ENCODE measurements around the gene TOP2B. TPM values are rescaled to one million over a fixed set of nuclear protein-coding genes. Genes with fewer than 3 reads are reported as not detected.

Gene TOP2B
- polyA plus RNA-seq, 2 of the 4 experiments (the other 2 are of a cell fraction): 65.8 to 95.7 TPM

DNA sequence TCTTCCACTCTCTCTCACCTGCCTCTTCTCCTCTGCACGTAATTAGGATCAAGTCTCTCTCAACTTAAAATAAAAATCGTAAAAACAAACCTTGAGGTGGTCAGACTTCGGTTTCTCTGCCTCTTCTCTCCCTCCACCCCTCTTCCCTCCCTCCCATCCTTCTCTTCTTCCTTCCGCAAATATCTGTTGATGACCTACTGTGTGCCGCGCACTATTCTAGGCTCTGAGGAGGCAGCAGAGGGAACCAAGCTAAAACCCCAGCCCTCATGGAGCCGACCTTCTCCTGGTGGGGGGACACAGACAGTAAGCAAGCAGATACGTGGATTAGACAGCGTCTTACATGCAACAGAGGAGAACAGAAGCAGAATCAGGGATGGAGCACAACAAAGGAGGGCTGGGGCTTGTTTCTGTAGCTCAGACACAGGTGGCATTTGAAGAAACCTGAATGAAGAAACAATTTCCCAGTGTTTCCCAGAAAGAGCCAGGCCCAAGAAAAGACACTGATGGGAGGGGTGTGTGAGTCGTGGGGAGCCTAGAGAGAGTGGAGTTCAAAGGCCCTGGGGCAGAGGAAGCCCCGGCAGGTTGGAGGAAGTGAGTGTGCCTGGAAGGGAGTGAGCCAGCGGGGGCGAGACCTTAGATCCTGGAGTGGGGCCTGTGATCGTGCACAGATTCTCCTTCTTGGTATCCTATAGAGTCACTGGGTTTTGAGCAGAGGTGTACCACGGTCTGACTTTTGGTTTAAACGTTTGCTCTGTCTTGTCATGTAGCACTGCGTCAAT lies 80.5 kb downstream of the TOP2B start:
- Histone ChIP-seq H3K4me1 (peaks cover 55% of the 10 kb centered on the region), H3K9me3 (no peaks in the 10 kb centered on the region), H3K27ac (peak overlapping the region; percentile 87 to 97), H3K4me3 (no peak overlapping the region), H3K4me2 (peak overlapping the region; percentile 20; the same call in 1 of the 3 replicates)
- no peak for TF ChIP-seq SREBF2 (IDR thresholded peaks at IDR 0.05)
- no peak for TF ChIP-seq HOXA7 (CRISPR knock-in tag; IDR thresholded peaks at IDR 0.05)
- TF ChIP-seq FOSB (CRISPR knock-in tag; IDR thresholded peaks at IDR 0.05): no peak
- TF ChIP-seq NPAS2 (CRISPR knock-in tag; IDR thresholded peaks at IDR 0.05; ENCODE audit: borderline replicate concordance): no peak
- TF ChIP-seq, protein P1, sequence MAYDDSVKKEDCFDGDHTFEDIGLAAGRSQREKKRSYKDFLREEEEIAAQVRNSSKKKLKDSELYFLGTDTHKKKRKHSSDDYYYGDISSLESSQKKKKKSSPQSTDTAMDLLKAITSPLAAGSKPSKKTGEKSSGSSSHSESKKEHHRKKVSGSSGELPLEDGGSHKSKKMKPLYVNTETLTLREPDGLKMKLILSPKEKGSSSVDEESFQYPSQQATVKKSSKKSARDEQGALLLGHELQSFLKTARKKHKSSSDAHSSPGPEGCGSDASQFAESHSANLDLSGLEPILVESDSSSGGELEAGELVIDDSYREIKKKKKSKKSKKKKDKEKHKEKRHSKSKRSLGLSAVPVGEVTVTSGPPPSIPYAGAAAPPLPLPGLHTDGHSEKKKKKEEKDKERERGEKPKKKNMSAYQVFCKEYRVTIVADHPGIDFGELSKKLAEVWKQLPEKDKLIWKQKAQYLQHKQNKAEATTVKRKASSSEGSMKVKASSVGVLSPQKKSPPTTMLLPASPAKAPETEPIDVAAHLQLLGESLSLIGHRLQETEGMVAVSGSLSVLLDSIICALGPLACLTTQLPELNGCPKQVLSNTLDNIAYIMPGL (CRISPR knock-in tag; IDR thresholded peaks at IDR 0.05; ENCODE audit: borderline replicate concordance): no peak
- no peak for TF ChIP-seq SMC3 (IDR thresholded peaks at IDR 0.05)
- TF ChIP-seq, protein P2, sequence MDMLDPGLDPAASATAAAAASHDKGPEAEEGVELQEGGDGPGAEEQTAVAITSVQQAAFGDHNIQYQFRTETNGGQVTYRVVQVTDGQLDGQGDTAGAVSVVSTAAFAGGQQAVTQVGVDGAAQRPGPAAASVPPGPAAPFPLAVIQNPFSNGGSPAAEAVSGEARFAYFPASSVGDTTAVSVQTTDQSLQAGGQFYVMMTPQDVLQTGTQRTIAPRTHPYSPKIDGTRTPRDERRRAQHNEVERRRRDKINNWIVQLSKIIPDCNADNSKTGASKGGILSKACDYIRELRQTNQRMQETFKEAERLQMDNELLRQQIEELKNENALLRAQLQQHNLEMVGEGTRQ (IDR thresholded peaks at IDR 0.05): no peak
- TF ChIP-seq, protein P3, sequence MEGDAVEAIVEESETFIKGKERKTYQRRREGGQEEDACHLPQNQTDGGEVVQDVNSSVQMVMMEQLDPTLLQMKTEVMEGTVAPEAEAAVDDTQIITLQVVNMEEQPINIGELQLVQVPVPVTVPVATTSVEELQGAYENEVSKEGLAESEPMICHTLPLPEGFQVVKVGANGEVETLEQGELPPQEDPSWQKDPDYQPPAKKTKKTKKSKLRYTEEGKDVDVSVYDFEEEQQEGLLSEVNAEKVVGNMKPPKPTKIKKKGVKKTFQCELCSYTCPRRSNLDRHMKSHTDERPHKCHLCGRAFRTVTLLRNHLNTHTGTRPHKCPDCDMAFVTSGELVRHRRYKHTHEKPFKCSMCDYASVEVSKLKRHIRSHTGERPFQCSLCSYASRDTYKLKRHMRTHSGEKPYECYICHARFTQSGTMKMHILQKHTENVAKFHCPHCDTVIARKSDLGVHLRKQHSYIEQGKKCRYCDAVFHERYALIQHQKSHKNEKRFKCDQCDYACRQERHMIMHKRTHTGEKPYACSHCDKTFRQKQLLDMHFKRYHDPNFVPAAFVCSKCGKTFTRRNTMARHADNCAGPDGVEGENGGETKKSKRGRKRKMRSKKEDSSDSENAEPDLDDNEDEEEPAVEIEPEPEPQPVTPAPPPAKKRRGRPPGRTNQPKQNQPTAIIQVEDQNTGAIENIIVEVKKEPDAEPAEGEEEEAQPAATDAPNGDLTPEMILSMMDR (IDR thresholded peaks at IDR 0.05): no peak
- no peak for TF ChIP-seq ZNF302 (CRISPR knock-in tag; IDR thresholded peaks at IDR 0.05)
- TF ChIP-seq, protein P4, sequence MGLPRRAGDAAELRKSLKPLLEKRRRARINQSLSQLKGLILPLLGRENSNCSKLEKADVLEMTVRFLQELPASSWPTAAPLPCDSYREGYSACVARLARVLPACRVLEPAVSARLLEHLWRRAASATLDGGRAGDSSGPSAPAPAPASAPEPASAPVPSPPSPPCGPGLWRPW (IDR thresholded peaks at IDR 0.05): no peak
- no peak for TF ChIP-seq TFCP2L1 (CRISPR knock-in tag; IDR thresholded peaks at IDR 0.05)
- TF ChIP-seq TP53 (CRISPR knock-in tag; IDR thresholded peaks at IDR 0.05): no peak
- TF ChIP-seq ESRRA (IDR thresholded peaks at IDR 0.05; ENCODE audit: borderline replicate concordance, low read length): no peak
- TF ChIP-seq, protein P5, sequence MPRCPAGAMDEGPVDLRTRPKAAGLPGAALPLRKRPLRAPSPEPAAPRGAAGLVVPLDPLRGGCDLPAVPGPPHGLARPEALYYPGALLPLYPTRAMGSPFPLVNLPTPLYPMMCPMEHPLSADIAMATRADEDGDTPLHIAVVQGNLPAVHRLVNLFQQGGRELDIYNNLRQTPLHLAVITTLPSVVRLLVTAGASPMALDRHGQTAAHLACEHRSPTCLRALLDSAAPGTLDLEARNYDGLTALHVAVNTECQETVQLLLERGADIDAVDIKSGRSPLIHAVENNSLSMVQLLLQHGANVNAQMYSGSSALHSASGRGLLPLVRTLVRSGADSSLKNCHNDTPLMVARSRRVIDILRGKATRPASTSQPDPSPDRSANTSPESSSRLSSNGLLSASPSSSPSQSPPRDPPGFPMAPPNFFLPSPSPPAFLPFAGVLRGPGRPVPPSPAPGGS (IDR thresholded peaks at IDR 0.05): no peak
- FAIRE-seq (no peak), DNase-seq (ENCODE audit: low read depth in 1 of 2, low spot score in 1 of 2) (no peak), ATAC-seq (no peak)
- CTCF ChIA-PET: interaction anchor here (6.4 kb wide), 1 partner anchor 10 kb away, joined by 45 read pairs; no protein-coding TSS in a partner anchor
- 72% methylated on average over 17 of the region's 17 CpGs for WGBS (ENCODE audit: missing lambda C conversion rate)
- POLR2A ChIA-PET: interaction anchor here (1.0 to 1.6 kb wide), 2 partner anchors 10 to 156 kb away, joined by 3 to 6 read pairs; partner anchors contain the start of gene RARB

DNA sequence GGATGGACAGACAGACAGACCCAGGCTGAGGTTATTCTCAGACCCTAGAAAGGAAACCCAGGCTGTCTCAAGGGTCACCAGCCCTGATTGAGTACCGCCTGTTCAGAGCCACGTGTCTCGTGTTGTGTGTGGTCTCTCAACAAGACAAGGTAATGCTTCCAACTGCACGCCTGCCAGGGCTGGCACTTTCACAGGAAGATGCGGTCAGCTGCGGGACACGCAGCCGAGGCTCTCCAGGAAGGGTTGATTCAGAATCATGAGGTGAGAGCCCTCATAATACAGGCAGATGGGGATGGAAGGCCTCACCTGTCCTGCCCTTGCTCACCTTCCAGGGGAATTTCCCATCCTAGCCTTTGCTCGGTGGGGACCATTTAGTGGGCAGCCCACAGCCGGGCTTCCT lies 81.4 kb downstream of the TOP2B start:
- DNase-seq (ENCODE audit: low read depth in 1 of 2, low spot score in 1 of 2) (no peak), FAIRE-seq (no peak), ATAC-seq (no peak)
- Histone ChIP-seq H3K4me3 (no peak overlapping the region), H3K4me1 (peaks cover 47% of the 10 kb centered on the region), H3K4me2 (no peak overlapping the region), H3K9me3 (no peaks in the 10 kb centered on the region), H3K27ac (peak overlapping the region; percentile 87 to 97)
- no peak for TF ChIP-seq HOXB13 (CRISPR knock-in tag; IDR thresholded peaks at IDR 0.05; ENCODE audit: low read depth)
- TF ChIP-seq JUNB (IDR thresholded peaks at IDR 0.05): no peak
- TF ChIP-seq BHLHE40 (IDR thresholded peaks at IDR 0.05; ENCODE audit: low read depth, low read length): no peak
- TF ChIP-seq PHF8 (IDR thresholded peaks at IDR 0.05; ENCODE audit: borderline replicate concordance, low read depth): no peak
- TF ChIP-seq, protein P6, sequence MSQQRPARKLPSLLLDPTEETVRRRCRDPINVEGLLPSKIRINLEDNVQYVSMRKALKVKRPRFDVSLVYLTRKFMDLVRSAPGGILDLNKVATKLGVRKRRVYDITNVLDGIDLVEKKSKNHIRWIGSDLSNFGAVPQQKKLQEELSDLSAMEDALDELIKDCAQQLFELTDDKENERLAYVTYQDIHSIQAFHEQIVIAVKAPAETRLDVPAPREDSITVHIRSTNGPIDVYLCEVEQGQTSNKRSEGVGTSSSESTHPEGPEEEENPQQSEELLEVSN (IDR thresholded peaks at IDR 0.05; ENCODE audit: borderline replicate concordance, low read depth): no peak
- no peak for TF ChIP-seq RCOR1 (IDR thresholded peaks at IDR 0.05; ENCODE audit: low read depth, low read length)
- WGBS (ENCODE audit: missing lambda C conversion rate): 89% methylated on average over 10 of the region's 10 CpGs
- ChIA-PET POLR2A (interaction anchor here (3.0 kb wide), 1 partner anchor 155 kb away, joined by 14 read pairs; the partner anchor contains the start of gene RARB), CTCF (interaction anchor here (1.0 to 6.4 kb wide), 2 partner anchors 11 to 511 kb away, joined by 4 to 45 read pairs; no protein-coding TSS in a partner anchor)

All from A549 (cell line).